Bronchial epithelial cell (primary cell): ENCODE data around the gene CCDC148. TPM values are rescaled to one million over a fixed set of nuclear protein-coding genes. Genes with fewer than 3 reads are reported as not detected.

Experiments
- DNase-seq: peaks from one replicate; pipeline ENCODE4 v3.0.0-alpha.2; 2010; ENCODE audit warnings: low read depth
- FAIRE-seq: peaks from 2 replicates; lab custom pipeline; 2011; peaks lifted over from hg19 to GRCh38; lab: Jason Lieb, UNC
- H3K27me3 ChIP-seq: 2 replicates; pipeline ENCODE4 v1.5.1; 2011; ENCODE audit warnings: low read length; ENCODE audit not compliant: control insufficient read depth, insufficient read depth
- H3K36me3 ChIP-seq: 2 replicates; pipeline ENCODE4 v1.5.1; 2011; ENCODE audit warnings: low read length; ENCODE audit not compliant: control insufficient read depth, insufficient read depth
- H3K4me3 ChIP-seq: 2 replicates; pipeline ENCODE4 v1.5.1; 2011; ENCODE audit warnings: mild to moderate bottlenecking, low read depth, low read length, control low read depth
- total RNA-seq: library from RNA; depleted of rRNA; stranded (reverse); fragments of >200 nt; gene quantifications from 2 replicates; pipeline ENCODE4 v1.2.1, GENCODE V29; 2014
- TF ChIP-seq, protein P1 (sequence below): IDR thresholded peaks from 2 replicates; pipeline ENCODE4 v1.5.1; 2011; ENCODE audit warnings: mild to moderate bottlenecking, moderate library complexity, low read length, control low read depth, inconsistent platforms; ENCODE audit not compliant: insufficient read depth, severe bottlenecking

CCDC148 gene
- total RNA-seq, 1 donor from 2014 or later: 0.26 TPM

DNA sequence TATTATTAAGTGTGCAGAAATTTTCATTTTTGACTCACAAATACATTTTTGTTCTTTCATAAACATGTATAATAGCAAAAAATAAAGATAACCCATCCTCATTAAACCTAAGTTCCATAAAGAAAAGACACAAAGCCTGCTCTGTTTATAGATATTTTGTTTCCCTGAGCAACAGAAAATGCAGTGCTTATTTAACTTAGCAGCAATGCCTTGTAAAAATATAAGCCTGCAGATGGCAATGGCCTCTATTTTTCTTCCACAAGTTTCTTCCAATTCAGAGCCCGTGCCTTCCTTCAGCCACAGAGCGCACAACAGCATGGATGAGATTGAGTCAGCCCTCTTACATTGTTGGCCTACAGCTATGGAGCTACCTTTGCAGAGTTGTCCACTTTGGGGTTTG lies 43.8 kb upstream of the CCDC148 start:
- TF ChIP-seq, protein P1, sequence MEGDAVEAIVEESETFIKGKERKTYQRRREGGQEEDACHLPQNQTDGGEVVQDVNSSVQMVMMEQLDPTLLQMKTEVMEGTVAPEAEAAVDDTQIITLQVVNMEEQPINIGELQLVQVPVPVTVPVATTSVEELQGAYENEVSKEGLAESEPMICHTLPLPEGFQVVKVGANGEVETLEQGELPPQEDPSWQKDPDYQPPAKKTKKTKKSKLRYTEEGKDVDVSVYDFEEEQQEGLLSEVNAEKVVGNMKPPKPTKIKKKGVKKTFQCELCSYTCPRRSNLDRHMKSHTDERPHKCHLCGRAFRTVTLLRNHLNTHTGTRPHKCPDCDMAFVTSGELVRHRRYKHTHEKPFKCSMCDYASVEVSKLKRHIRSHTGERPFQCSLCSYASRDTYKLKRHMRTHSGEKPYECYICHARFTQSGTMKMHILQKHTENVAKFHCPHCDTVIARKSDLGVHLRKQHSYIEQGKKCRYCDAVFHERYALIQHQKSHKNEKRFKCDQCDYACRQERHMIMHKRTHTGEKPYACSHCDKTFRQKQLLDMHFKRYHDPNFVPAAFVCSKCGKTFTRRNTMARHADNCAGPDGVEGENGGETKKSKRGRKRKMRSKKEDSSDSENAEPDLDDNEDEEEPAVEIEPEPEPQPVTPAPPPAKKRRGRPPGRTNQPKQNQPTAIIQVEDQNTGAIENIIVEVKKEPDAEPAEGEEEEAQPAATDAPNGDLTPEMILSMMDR: no peak
- Histone ChIP-seq H3K27me3 (no peaks in the 10 kb centered on the region), H3K36me3 (no peaks in the 10 kb centered on the region), H3K4me3 (no peak overlapping the region)
- FAIRE-seq (no peak), DNase-seq (no peak)

DNA sequence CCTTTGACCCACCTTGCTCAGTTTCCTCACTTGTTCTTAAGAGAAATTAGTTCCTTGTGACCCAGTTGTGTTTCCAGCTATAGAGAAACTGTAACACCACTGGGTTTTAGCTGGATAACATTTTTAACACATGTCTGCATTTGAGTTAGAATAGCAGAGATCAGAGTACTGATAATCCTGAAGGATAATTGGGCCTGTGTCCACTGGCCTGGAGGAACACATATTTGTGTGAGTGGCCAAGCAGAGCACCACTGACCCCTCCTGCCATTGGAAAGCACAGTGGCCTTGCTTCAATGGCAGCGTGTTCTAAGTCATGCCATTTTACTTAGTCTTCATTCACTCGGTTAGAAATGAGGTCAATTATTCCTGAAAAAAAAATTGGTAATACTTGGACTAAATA lies 42.8 kb upstream of the CCDC148 start:
- no peak for FAIRE-seq

DNA sequence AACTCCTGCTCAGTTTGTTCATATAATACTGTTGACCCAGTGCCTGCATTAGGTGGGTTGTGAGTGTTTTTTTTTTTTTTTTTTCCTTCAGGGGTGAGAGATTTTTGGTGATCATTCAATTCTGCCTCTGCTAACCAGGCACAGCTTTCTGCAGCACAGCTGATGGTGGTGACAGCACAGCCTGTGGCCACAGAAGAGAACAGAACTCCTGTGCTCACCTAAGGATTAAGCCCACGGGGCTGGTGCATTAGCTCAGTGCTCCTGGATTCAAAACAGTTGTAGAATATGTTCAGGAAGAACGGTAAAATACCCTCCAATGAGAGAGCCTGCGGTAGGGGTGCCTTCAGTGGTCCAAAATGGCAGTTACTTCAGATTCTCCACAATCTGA lies 42.2 kb upstream of the CCDC148 start:
- DNase-seq: no peak
- no peaks in the 10 kb centered on the region for H3K27me3 ChIP-seq
- FAIRE-seq: no peak
- no peak overlapping the region for H3K4me3 ChIP-seq
- H3K36me3 ChIP-seq: no peaks in the 10 kb centered on the region
- TF ChIP-seq, protein P1: no peak

More for the DNA sequence above, 42.8 kb upstream of the CCDC148 start:
- DNase-seq: no peak
- H3K4me3 ChIP-seq: no peak overlapping the region
- no peaks in the 10 kb centered on the region for H3K27me3 ChIP-seq
- no peaks in the 10 kb centered on the region for H3K36me3 ChIP-seq
- TF ChIP-seq, protein P1: no peak

DNA sequence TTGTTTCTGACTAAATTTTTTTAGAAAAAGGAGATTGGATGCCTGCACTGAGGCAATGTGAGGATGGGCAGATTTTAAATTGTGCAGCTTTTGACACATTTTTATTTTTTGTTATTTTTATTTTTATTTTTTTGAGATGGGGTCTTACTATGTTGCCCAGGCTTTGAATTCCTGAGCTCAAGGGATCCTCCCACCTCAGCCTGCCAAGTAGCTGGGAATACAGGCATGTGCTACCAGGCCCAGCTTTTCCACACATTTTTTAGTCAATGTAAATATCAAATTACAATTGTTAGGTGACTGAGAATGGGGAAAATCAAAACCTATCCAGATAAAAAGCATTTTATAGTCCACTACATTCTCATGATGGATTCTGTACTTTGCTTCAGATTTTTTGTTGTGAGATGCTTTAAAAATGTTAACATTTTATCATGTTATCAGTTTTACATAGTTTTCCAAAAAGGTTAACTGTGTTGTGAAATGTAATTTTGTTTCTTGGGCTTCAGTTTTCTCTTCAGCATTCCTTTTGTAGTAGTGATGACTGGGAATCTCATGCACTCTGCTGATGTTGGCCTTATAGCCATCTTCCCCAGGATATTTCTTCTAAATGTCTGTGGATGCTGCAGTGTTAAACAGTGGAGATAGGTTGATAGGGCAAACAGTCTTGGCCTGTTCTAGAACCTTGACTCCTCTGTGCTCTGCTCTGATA lies 41.6 kb upstream of the CCDC148 start:
- TF ChIP-seq, protein P1: no peak
- DNase-seq (no peak), FAIRE-seq (no peak)
- Histone ChIP-seq H3K27me3 (no peaks in the 10 kb centered on the region), H3K4me3 (no peak overlapping the region), H3K36me3 (no peaks in the 10 kb centered on the region)

DNA sequence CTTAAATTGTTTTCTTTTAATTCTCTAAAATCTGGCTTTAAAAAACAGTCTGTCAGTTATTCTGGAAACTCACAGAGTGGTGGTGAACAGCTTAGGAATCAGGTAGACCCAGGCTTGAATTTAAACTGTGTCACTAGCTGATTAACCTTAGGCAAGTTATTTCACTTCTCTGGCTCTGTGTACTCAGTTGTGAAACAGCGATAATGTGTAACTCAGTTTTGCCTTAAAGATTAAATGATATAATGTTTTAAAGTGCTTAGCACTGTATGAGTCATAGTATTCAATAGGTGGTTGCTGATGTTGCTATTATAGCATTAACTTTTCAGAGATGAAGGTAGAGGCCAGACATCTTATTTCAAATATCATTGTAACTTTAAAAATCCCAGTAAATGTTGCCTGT lies 40.9 kb upstream of the CCDC148 start:
- DNase-seq (peak; percentile 95), FAIRE-seq (no peak)
- Histone ChIP-seq H3K36me3 (no peaks in the 10 kb centered on the region), H3K27me3 (no peaks in the 10 kb centered on the region), H3K4me3 (no peak overlapping the region)
- TF ChIP-seq, protein P1: no peak

DNA sequence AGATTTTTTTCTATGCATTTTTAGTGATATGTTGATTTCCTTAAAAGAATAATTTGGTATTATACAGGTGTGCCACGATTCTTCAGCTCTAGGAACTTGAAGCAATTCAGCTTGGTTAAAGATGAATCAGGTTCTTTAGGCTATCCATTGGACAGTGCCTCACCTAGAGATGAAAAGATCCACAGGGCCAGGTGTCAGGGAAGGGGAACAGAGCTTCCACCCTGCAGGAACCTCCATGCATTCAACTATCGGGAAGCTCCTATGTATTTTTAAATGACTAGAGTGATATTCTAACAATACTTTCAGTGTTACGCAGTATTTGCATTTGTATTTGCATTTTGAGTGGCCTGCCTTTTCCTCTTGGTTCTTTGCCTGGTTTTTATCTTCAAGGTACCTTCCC lies 40.4 kb upstream of the CCDC148 start:
- FAIRE-seq (no peak), DNase-seq (peak; percentile 30)
- H3K27me3 ChIP-seq: no peaks in the 10 kb centered on the region
- TF ChIP-seq, protein P1: no peak
- no peaks in the 10 kb centered on the region for H3K36me3 ChIP-seq
- no peak overlapping the region for H3K4me3 ChIP-seq
